HG03558 (cell line): ENCODE data around the gene AP1M2.
"Not testable (repeated sequence)": the region's sequence is repeated elsewhere in the genome, so short reads cannot be mapped to it uniquely, and the experiment has no call there.

Experiments used
- ATAC-seq: cut with Tn5 transposase; IDR thresholded peaks from one replicate; pipeline ENCODE4 v1.9.1; 2021; ENCODE audit warnings: moderate number of reproducible peaks; ENCODE audit not compliant: unreplicated experiment; ENCODE audit errors: extremely low read depth

Gene AP1M2

DNA sequence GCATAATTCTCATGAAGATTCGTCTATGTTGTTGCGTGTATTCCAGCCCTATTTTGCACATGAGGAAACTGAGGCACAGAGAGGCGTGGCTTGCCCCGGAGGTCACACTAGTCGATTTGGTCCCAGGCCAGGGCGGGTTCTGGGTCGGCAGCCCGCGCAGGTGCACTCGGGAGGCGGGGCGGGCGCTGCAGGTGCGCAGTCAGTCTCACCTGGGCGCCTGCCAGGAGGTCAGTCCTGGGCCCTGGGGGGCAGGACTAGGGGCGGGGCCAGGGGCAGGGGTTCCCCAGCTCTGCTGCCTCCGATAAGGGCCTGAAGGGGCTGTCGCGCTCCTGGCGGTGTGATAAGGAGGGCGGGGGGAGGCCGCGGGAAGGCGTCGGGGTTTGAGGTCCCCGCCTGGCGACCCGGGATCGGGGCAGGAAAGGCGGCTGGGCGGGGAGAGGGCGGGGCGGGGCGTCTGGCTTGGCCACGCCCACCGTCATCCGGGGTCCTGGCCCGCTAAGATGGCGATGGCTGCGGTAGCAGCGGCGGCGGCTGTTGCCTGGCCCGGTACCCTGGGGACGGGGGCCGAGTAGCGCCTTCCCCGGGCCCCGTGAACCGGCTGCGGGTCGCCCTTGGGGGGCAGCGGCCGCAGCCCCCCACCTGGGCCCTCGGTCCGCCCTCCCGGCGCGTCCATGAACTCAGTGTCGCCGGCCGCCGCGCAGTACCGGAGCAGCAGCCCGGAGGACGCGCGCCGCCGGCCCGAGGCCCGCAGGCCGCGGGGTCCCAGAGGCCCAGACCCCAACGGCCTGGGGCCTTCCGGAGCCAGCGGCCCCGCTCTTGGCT, 43.5 kb downstream of the AP1M2 start, which contains the start of gene ATG4D:
Gene ATG4D, plus strand, starts transcription at position 485 of the 822 bp plus-strand sequence. Its CDS starts 187 bp downstream, at position 672.
- ATAC-seq, result no peak

DNA sequence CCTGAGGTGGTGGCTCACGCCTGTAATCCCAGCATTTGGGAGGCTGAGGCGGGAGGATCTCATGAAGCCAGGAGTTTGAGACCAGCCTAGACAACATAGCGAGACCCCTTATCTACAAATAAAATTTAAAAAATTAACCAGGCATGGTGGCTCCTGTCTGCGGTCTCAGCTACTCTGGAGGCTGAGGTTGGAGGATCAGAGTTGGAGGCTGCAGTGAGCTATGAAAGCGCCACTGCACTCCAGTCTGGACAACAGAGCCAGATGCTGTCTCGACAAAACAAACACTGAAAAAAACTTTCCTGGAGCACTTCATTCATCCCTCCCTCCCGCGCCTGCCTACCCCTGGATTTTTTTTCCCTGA, 44.1 kb downstream of the AP1M2 start:
- ATAC-seq, result no peak

DNA sequence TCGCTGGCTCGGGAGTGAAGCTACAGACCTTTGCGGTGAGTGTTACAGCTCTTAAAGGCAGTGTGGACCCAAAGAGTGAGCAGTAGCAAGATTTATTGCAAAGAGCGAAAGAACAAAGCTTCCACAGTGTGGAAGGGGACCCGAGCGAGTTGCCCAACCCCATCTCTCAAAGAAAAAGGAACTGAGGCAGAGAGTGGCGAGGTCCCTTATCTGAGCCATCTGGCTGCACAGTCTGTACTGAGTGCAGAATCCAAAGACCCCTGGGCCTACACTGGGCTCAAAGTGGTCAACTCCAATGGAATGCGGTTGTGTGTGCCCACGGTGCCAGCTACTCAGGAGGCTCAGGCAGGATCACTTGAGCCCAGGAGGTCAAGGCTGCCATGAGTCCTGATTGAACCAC, 48.1 kb downstream of the AP1M2 start:
- not testable (repeated sequence) for ATAC-seq

DNA sequence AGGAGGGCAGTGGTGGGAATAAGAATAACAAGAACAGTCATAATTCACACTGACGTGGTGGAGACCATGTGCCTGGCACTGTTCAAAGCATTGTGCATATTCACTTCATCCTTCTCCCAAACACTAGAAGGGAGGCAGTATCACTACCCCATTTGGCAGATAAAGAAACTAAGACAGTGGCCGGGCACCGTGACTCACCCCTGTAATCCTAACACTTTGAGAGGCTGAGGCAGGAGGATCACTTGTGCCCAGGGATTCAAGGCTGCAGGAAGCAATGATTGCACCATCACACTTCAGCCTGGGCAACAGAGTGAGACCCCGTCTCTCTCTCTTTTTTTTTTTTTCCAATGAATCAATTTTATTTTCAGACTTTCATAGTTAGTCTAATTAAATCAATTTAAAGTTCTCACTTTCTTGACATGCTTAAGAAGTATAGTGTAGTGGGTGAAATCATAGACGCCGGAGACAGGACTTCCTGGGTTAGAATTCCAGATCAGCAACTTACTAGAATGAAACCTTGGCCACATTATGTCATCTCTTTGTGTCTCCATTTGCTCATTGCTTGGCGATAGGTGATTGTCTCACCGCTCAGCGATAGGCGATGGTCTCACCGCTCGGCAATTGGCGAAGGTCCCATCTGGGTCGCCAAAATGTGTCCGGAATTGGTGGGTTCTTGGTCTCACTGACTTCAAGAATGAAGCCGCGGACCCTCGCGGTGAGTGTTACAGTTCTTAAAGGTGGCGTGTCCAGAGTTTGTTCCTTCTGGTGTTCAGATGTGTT, 48.7 kb downstream of the AP1M2 start:
- no peak for ATAC-seq

DNA sequence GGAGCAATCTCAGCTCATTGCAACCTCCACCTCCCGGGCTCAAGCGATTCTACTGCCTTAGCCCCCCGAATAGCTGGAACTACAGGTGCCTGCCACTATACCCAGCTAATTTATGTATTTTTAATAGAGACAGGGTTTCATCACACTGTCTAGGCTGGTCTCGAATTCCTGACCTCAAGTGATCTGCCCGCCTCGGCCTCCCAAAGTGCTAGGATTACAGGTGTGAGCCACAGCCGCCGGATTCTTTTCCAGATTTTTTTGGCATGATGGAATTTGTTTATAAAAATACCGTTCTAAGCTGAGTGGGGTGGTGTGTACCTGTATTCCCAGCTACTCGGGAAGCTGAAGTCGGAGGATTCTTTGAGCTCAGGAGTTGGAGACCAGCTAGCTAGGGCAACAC, 49.4 kb downstream of the AP1M2 start:
- no peak for ATAC-seq

DNA sequence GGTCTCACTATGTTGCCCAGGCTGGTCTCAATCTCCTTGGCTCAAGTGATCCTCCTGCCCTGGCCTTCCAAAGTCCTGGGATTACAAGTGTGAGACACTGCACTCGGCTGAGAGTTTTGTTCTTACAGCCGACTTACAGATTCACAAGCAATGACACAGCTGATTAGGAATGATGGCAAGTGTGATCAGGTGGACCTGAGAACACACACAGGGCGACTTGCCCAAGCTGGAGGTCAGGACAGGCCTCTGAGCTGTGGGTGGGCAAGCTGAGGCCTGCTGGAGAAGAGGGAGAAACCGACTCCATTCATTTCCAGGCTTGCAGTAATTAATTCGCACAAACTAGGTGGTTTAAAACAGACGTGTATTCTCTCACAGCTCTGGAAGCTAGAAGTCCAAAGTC, 51.5 kb downstream of the AP1M2 start:
- ATAC-seq, result no peak

DNA sequence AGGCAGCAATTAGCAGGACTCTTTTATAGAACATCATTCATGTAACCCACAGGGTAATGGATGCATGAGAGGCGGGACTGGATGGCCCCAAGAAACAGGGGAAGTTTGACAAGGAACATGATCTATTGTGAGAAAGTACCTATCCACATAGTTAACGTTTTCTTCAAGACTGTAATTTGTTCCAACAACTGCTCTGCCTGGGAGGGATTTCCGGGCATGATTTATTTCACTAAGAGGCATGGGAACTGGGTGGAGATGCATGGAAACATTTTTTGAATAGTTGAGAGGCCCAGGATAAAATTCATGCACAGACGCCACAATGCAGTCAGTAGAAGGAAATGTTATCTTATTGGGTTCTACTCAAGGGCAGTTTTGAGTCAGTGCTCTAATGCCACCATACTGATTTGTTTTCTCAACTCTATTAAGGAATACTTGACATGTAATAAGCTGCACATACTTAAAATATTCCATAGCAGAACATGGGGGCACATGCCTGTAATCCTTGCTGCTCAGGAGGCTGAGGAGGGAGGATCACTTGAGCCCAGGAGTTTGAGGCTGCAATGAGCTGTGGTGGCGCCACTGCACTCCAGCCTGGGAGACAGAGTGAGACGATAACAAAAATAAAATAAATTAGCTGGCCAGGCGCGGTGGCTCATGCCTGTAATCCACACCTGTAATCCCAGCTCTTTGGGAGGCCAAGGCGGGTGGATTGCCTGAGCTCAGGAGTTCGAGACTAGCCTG, 53.3 kb downstream of the AP1M2 start:
- no peak for ATAC-seq

DNA sequence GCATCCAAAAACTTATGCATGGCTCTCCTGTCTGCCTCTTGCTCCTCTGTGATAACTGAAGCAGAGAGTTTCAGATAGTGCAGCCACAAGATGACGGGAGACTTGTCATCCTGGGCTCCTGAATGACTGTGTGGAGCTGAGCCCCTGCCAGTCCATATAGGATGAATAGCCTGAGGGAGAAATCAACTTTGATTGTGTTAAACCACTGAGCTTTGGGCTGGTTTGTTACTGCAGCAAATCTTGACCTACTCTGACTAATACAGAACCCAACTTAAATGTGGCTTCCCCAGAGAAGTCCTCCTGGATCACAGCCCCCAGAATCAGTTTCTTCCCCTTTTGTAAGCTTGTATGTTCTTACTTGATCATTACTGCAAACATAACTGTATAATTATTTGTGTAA, 54.7 kb downstream of the AP1M2 start:
- no peak for ATAC-seq

DNA sequence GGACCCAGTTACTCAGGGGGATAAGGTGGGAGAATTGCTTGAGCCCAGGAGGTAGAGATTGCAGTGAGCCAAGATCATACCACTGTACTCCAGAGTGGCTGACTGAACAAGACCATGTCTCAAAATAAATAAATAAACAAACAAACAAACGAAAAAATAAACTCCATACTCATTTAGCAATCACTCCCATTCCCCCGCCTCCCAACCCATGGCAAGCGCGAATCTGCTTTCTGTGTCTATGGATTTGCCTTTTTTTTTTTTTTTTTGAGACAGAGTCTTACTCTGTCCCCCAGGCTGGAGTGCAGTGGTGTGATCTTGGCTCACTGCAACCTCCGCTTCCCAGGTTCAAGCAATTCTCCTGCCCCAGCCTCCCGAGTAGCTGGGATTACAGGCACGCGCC, 60.2 kb downstream of the AP1M2 start:
- not testable (repeated sequence) for ATAC-seq

DNA sequence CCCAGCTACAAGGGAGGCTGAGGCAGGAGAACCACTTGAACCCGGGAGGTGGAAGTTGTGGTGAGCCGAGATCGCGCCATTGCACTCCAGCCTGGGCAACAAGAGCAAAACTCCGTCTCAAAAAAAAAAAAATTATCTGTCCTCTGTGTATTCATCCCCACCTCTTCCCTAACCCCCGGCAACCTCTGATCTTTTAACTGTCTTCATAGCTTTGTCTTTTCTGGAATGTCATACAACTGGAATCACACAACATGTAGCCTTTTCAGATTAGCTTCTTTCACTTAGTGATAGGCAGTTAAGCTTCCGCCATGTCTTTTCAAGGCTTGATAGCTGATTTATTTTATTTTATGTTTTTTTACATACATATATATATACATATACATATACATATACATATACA, 61.5 kb downstream of the AP1M2 start:
- no peak for ATAC-seq

DNA sequence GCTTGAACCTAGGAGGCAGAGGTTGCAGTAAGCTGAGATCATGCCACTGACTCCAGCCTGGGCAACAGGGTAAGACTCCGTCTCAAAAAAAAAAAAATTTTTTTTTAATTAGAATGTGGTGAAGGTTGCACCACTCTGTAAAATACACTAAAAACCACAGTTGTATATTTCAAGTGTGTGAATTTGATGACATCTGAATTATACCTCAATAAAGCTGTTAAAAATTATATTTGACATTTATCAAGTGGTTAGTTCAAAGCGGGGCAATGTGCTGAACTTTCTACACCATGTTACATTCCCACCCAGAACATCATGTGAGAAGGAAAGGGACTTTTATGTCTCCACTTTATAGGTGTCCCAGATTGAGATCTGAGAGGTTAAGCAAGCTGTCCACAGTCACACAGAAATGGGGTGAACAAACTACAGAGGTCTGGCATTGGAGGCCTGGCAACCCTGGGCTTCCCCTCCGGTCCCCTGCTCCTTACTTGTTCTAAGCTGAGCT, 63.9 kb downstream of the AP1M2 start:
- no peak for ATAC-seq
